HepG2 (cell line): ENCODE data around the gene SHPK. TPM values are rescaled to one million over a fixed set of nuclear protein-coding genes. Genes with fewer than 3 reads are reported as not detected.

Source experiments
- ATAC-seq: fragments of 200-7000 bp; cut with Tn5 transposase; 3 replicates; pipeline ENCODE4 v1.9.1; 2020; ENCODE audit warnings: mild to moderate bottlenecking, moderate library complexity
- BruUV-seq: library from RNA; stranded (reverse); fragments of 400-500 nt; replicated peaks from 2 replicates; lab custom pipeline; 2021; lab: Mats Ljungman, UMichigan
- CTCF ChIA-PET: fragments of 300-600 bp; formaldehyde crosslinking; extraction: SDS; loops from one replicate; lab custom pipeline; 2021; ENCODE audit warnings: low total read pairs, inconsistent platforms, low intra/inter-chr PET ratio; lab: Yijun Ruan, JAX
- POLR2A ChIA-PET: fragments of 350-600 bp; sonication (Branson Sonifier 250); formaldehyde crosslinking; loops from one replicate; lab custom pipeline; 2020; ENCODE audit warnings: antibody characterized with exemption, inconsistent platforms; lab: Yijun Ruan, JAX
- DNase-seq: peaks from one replicate; pipeline ENCODE4 v3.0.0-alpha.2; 2015; ENCODE audit warnings: low spot score
- FAIRE-seq: peaks from 3 replicates; lab custom pipeline; 2011; peaks lifted over from hg19 to GRCh38; lab: Jason Lieb, UNC
- H2AFZ ChIP-seq: one replicate; pipeline ENCODE4 v1.6.1; 2011; ENCODE audit warnings: low read length, inconsistent platforms
- H3K27ac ChIP-seq: fragments of 300-600 bp; 3 replicates; pipeline ENCODE4 v1.8.0; 2011; ENCODE audit warnings: mixed run types, mild to moderate bottlenecking, mixed read lengths, low read length, inconsistent platforms; ENCODE audit not compliant: insufficient read depth; ENCODE audit errors: extremely low read length
- H3K27me3 ChIP-seq, 2 experiments: fragments of 200-600 bp in 1 of 2; 2 replicates in 1 of 2; 3 replicates in 1 of 2; pipeline versions ENCODE4 v1.6.0 to v1.8.0; 2011; ENCODE audit warnings: low read length in 2 of 2, mild to moderate bottlenecking in 2 of 2, moderate library complexity in 2 of 2, inconsistent platforms in 1 of 2; ENCODE audit not compliant: insufficient read depth in 2 of 2, control insufficient read depth in 1 of 2
- H3K36me3 ChIP-seq, 2 experiments: fragments of 200-600 bp in 1 of 2; replicated peaks in 1 of 2; 2 replicates in 1 of 2; 3 replicates in 1 of 2; pipeline versions ENCODE4 v1.5.1 to v1.8.0; 2011; ENCODE audit warnings: low read length in 2 of 2, inconsistent platforms in 1 of 2; ENCODE audit not compliant: insufficient read depth in 2 of 2, control insufficient read depth in 1 of 2
- H3K4me1 ChIP-seq: 2 replicates; pipeline ENCODE4 v1.5.1; 2012; ENCODE audit warnings: low read length, inconsistent platforms; ENCODE audit not compliant: insufficient read depth
- H3K4me2 ChIP-seq: 2 replicates; pipeline ENCODE4 v1.6.0; 2011; ENCODE audit warnings: low read depth, low read length, inconsistent platforms
- H3K4me3 ChIP-seq, 3 experiments: fragments of 200-600 bp in 1 of 3; sonication (generic), shearing (Covaris generic) in 1 of 3; replicated peaks in 1 of 3; 2 replicates each; pipeline ENCODE4 v1.5.1; 2011 to 2016; ENCODE audit warnings: low read length in 3 of 3, inconsistent platforms in 2 of 3, low read depth in 2 of 3, mild to moderate bottlenecking in 2 of 3, control low read depth in 1 of 3, mixed read lengths in 1 of 3; ENCODE audit not compliant: insufficient read depth in 1 of 3
- H3K79me2 ChIP-seq: one replicate; pipeline ENCODE4 v1.6.1; 2011; ENCODE audit warnings: low read length, inconsistent platforms; ENCODE audit not compliant: insufficient read depth
- H3K9ac ChIP-seq: 2 replicates; pipeline ENCODE4 v1.6.0; 2011; ENCODE audit warnings: mild to moderate bottlenecking, low read depth, low read length, inconsistent platforms; ENCODE audit not compliant: insufficient read depth
- H3K9me3 ChIP-seq: 2 replicates; pipeline ENCODE4 v1.5.1; 2012; ENCODE audit warnings: mild to moderate bottlenecking, low read length
- H4K20me1 ChIP-seq: 2 replicates; pipeline ENCODE4 v1.6.0; 2011; ENCODE audit warnings: inconsistent platforms, mild to moderate bottlenecking, low read length, moderate library complexity; ENCODE audit not compliant: insufficient read depth
- EEA1 ChIP-seq: sonication (generic); formaldehyde crosslinking; IDR thresholded peaks from 2 replicates; pipeline ENCODE4 v1.5.1; 2020; ENCODE audit warnings: mild to moderate bottlenecking, missing genetic modification reagents, borderline replicate concordance
- PRMT3 ChIP-seq: sonication (generic); formaldehyde crosslinking; IDR thresholded peaks from 2 replicates; pipeline ENCODE4 v1.8.1; 2022; ENCODE audit warnings: low read depth, mild to moderate bottlenecking, moderate library complexity, missing genetic modification reagents, borderline replicate concordance
- ZNF749 ChIP-seq: sonication (generic); formaldehyde crosslinking; IDR thresholded peaks from 2 replicates; pipeline ENCODE4 v1.8.0; 2022; ENCODE audit warnings: mild to moderate bottlenecking, missing genetic modification reagents, moderate library complexity, borderline replicate concordance
- ZNF800 ChIP-seq: sonication (generic); formaldehyde crosslinking; IDR thresholded peaks from 2 replicates; pipeline ENCODE4 v1.4.0; 2020; ENCODE audit warnings: missing genetic modification reagents
- WGBS: methylation state at CpG from one replicate; pipeline ENCODE4 v1.1.6; 2017; ENCODE audit warnings: low lambda C conversion rate; 5-methylcytosine and 5-hydroxymethylcytosine counted together
- in situ Hi-C: cut with HindIII; loops from 2 replicates; pipeline ENCODE4 v1.10.0; 2017; ENCODE audit warnings: low pct_unique_long_range_greater_than_20kb; ENCODE audit not compliant: extremely low pct_ligation_motif_present
- intact Hi-C: fragments of 100-400 bp; cut with micrococcal nuclease; formaldehyde crosslinking; loops from one replicate; pipeline ENCODE4 v1.10.0; 2022; ENCODE audit not compliant: unreplicated experiment
- polyA plus RNA-seq, 8 experiments: library from polyadenylated mRNA; depleted of rRNA in 3 of 8; stranded (reverse) in 7 of 8; unstranded in 1 of 8; fragments of >200 nt; fragmentation: Illumina TruSeq in 4 of 8; extraction: Trizol in 4 of 8; gene quantifications; 2 replicates each; pipeline versions ENCODE4 v1.2.1 to v1.2.3, GENCODE V29; 2011 to 2016; ENCODE audit warnings: low read depth in 4 of 8, missing spikeins in 1 of 8, mixed read lengths in 1 of 8; ENCODE audit not compliant: insufficient read depth in 1 of 8
- total RNA-seq, 5 experiments: library from RNA; depleted of rRNA; stranded (reverse); fragments of >200 nt; fragmentation: Illumina TruSeq; extraction: Trizol; gene quantifications; 2 replicates each; pipeline ENCODE4 v1.2.3, GENCODE V29; 2016; ENCODE audit warnings: low read depth in 1 of 5

The SHPK gene
- total and polyA plus RNA-seq, 2 of the 13 experiments (the other 11 are each of a cell fraction or from before 2014, with no cell fraction given), result 16.2 to 30.9 TPM

GRCh38 chr17:3665834-3666233 lies 29.8 kb upstream of the SHPK start:
- WGBS, result 97% methylated on average over 5 of the region's 5 CpGs
- no TSS peak for BruUV-seq
- H3K79me2 ChIP-seq, result peaks cover 24% of the 10 kb centered on the region
- intact Hi-C loops, result no loop called here
- H2AFZ ChIP-seq, result no peak overlapping the region
- no peak for TF ChIP-seq EEA1
- no peak for TF ChIP-seq ZNF800 (CRISPR knock-in tag)
- no peak for TF ChIP-seq PRMT3 (CRISPR knock-in tag)
- no peak for TF ChIP-seq ZNF749 (CRISPR knock-in tag)
- TF ChIP-seq, all 625 proteins: peak for 0
- FAIRE-seq, result no peak
- in situ Hi-C loops, result loop anchor here (10.0 kb wide), 1 partner anchor 621 kb away; no protein-coding TSS in a partner anchor
- peaks cover 2 to 8% of the 10 kb centered on the region in 2 experiments; a peak in 3 of 5 replicates for H3K36me3 ChIP-seq
- no peak overlapping the region for H3K27ac ChIP-seq
- no peak for ATAC-seq
- peaks cover 44% of the 10 kb centered on the region for H3K4me1 ChIP-seq
- H3K9me3 ChIP-seq, result no peaks in the 10 kb centered on the region
- POLR2A ChIA-PET, result no interaction called here
- no peak for DNase-seq
- CTCF ChIA-PET, result no interaction called here
- H3K4me3 ChIP-seq, result no peak overlapping the region
- no peak overlapping the region for H3K4me2 ChIP-seq
- H4K20me1 ChIP-seq, result peaks cover 4% of the 10 kb centered on the region; the same call in 1 of the 2 replicates
- no peaks in the 10 kb centered on the region; a peak in 1 of 5 replicates for H3K27me3 ChIP-seq
- no peak overlapping the region for H3K9ac ChIP-seq
